Measurements from ENCODE around the gene CDK6.

GRCh38 chr7:92557808-92558362 is 278.5 kb downstream of the CDK6 start:
- TF ChIP-seq, protein P1, sequence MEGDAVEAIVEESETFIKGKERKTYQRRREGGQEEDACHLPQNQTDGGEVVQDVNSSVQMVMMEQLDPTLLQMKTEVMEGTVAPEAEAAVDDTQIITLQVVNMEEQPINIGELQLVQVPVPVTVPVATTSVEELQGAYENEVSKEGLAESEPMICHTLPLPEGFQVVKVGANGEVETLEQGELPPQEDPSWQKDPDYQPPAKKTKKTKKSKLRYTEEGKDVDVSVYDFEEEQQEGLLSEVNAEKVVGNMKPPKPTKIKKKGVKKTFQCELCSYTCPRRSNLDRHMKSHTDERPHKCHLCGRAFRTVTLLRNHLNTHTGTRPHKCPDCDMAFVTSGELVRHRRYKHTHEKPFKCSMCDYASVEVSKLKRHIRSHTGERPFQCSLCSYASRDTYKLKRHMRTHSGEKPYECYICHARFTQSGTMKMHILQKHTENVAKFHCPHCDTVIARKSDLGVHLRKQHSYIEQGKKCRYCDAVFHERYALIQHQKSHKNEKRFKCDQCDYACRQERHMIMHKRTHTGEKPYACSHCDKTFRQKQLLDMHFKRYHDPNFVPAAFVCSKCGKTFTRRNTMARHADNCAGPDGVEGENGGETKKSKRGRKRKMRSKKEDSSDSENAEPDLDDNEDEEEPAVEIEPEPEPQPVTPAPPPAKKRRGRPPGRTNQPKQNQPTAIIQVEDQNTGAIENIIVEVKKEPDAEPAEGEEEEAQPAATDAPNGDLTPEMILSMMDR (IDR thresholded peaks at IDR 0.05; ENCODE audit: borderline replicate concordance, extremely low read depth, low read length, poor library complexity, severe bottlenecking), result no peak
- no peak for TF ChIP-seq EZH2 (IDR thresholded peaks at IDR 0.05; ENCODE audit: borderline replicate concordance, low read depth, low read length, severe bottlenecking)
